ENCODE results near the gene CREBBP.

DNA sequence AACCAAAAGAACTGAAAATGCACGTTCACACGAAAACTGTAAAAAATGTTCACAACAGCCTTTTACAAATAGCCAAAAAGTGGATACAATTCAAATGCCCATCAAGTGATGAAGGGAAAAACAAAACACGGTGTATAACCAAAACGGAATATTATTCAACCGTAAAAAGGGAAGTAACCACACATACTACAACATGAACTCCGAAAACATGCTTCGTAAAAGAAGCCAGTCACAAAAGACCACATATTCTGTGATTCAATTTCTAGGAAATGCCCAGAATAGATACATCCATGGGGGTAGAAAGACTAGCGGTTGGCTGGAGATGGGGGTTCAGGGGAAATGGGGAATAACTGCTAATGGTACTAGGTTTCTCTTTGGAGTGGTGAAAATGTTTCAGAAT lies 81.7 kb downstream of the CREBBP start:
- TF ChIP-seq RFX5 (IDR thresholded peaks at IDR 0.05; ENCODE audit: low read length) = no peak
- TF ChIP-seq, protein P1, sequence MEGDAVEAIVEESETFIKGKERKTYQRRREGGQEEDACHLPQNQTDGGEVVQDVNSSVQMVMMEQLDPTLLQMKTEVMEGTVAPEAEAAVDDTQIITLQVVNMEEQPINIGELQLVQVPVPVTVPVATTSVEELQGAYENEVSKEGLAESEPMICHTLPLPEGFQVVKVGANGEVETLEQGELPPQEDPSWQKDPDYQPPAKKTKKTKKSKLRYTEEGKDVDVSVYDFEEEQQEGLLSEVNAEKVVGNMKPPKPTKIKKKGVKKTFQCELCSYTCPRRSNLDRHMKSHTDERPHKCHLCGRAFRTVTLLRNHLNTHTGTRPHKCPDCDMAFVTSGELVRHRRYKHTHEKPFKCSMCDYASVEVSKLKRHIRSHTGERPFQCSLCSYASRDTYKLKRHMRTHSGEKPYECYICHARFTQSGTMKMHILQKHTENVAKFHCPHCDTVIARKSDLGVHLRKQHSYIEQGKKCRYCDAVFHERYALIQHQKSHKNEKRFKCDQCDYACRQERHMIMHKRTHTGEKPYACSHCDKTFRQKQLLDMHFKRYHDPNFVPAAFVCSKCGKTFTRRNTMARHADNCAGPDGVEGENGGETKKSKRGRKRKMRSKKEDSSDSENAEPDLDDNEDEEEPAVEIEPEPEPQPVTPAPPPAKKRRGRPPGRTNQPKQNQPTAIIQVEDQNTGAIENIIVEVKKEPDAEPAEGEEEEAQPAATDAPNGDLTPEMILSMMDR (IDR thresholded peaks at IDR 0.05) = no peak
- TF ChIP-seq, protein P2, sequence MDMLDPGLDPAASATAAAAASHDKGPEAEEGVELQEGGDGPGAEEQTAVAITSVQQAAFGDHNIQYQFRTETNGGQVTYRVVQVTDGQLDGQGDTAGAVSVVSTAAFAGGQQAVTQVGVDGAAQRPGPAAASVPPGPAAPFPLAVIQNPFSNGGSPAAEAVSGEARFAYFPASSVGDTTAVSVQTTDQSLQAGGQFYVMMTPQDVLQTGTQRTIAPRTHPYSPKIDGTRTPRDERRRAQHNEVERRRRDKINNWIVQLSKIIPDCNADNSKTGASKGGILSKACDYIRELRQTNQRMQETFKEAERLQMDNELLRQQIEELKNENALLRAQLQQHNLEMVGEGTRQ (IDR thresholded peaks at IDR 0.05; ENCODE audit: borderline replicate concordance, low read depth, low read length) = no peak
